Measurements from ENCODE around the gene C3. TPM values are rescaled to one million over a fixed set of nuclear protein-coding genes. Genes with fewer than 3 reads are reported as not detected.
"Not testable (repeated sequence)": the region's sequence is repeated elsewhere in the genome, so short reads cannot be mapped to it uniquely, and the experiment has no call there.

The C3 gene
- total and polyA plus RNA-seq, 10 donors, result 5.8 to 182 (median 27.5) TPM

- peak overlapping the region in 1 of 8 donors; percentile 8 for H3K27ac ChIP-seq
- peak; percentile 68 for DNase-seq
- peaks cover 0 to 29% (median 5%) of the 10 kb centered on the region in 6 donors for H3K36me3 ChIP-seq
- no peak overlapping the region for H3K4me3 ChIP-seq
- peaks cover 0 to 13% (median 7%) of the 10 kb centered on the region in 7 donors for H3K27me3 ChIP-seq (replicated peaks in 1 of 7)
- TF ChIP-seq CTCF (IDR thresholded peaks at IDR 0.05 in 8 of 11, conservative IDR thresholded peaks at IDR 0.05 in 3 of 11) (no peak), POLR2AphosphoS5 (IDR thresholded peaks at IDR 0.05) (peak in 1 of 3 donors; percentile 31), POLR2A (IDR thresholded peaks at IDR 0.05) (no peak)
- H3K4me1 ChIP-seq, result peaks cover 0 to 89% (median 31%) of the 10 kb centered on the region in 6 donors
- intact Hi-C loops (cut with DNase I; ENCODE audit: low total_unique reads), result no loop called here
- no peaks in the 10 kb centered on the region for H3K9me3 ChIP-seq
- WGBS, 5 donors, result 92 to 97% (median 96%) methylated on average over 17 of the region's 17 CpGs
These were observed 55.5 kb downstream of the C3 start for GRCh38 chr19:6664916-6665315.

GRCh38 chr19:6663236-6664201 lies 56.9 kb downstream of the C3 start:
- H3K27ac ChIP-seq, result peak overlapping the region in 4 of 8 donors; percentile 38 to 66 (median 57)
- H3K4me1 ChIP-seq, result peaks cover 0 to 75% (median 27%) of the 10 kb centered on the region in 6 donors
- peak; percentile 72 for DNase-seq
- no peak overlapping the region for H3K4me3 ChIP-seq
- peaks cover 0 to 29% (median 5%) of the 10 kb centered on the region in 6 donors for H3K36me3 ChIP-seq
- intact Hi-C loops (cut with DNase I; ENCODE audit: low total_unique reads), result no loop called here
- no peak for TF ChIP-seq CTCF (IDR thresholded peaks at IDR 0.05 in 8 of 11, conservative IDR thresholded peaks at IDR 0.05 in 3 of 11)
- TF ChIP-seq POLR2AphosphoS5 (IDR thresholded peaks at IDR 0.05), result peak in 1 of 3 donors; percentile 31
- no peaks in the 10 kb centered on the region for H3K9me3 ChIP-seq
- H3K27me3 ChIP-seq (replicated peaks in 1 of 7), result peaks cover 0 to 27% (median 11%) of the 10 kb centered on the region in 7 donors
- WGBS, 5 donors, result 61 to 80% (median 71%) methylated on average over 14 of the region's 14 CpGs

- Histone ChIP-seq H3K4me1 (peaks cover 0 to 67% (median 20%) of the 10 kb centered on the region in 6 donors), H3K36me3 (peaks cover 0 to 29% (median 5%) of the 10 kb centered on the region in 6 donors), H3K9me3 (no peaks in the 10 kb centered on the region), H3K27me3 (replicated peaks in 1 of 7) (peaks cover 0 to 32% (median 11%) of the 10 kb centered on the region in 7 donors), H3K27ac (peak overlapping the region in 1 of 8 donors; percentile 61), H3K4me3 (no peak overlapping the region)
- intact Hi-C loops (cut with DNase I; ENCODE audit: low total_unique reads), result no loop called here
- TF ChIP-seq CTCF (IDR thresholded peaks at IDR 0.05 in 8 of 11, conservative IDR thresholded peaks at IDR 0.05 in 3 of 11), result no peak
- no peak for TF ChIP-seq POLR2AphosphoS5 (IDR thresholded peaks at IDR 0.05)
- no peak for TF ChIP-seq POLR2A (IDR thresholded peaks at IDR 0.05)
- peak; percentile 33 for DNase-seq
- WGBS, 5 donors, result 41 to 59% (median 54%) methylated on average over 5 of the region's 5 CpGs
These were observed 57.7 kb downstream of the C3 start for GRCh38 chr19:6662702-6663101.

GRCh38 chr19:6661509-6662244 lies 58.8 kb downstream of the C3 start:
- H3K9me3 ChIP-seq; DNase-seq; intact Hi-C loops (cut with DNase I; ENCODE audit: low total_unique reads); H3K4me3 ChIP-seq: not testable (repeated sequence)
- peaks cover 0 to 56% (median 15%) of the 10 kb centered on the region in 6 donors for H3K4me1 ChIP-seq
- peaks cover 0 to 38% (median 11%) of the 10 kb centered on the region in 7 donors for H3K27me3 ChIP-seq (replicated peaks in 1 of 7)
- H3K27ac ChIP-seq, result peak overlapping the region in 2 of 8 donors; percentile 35 to 36
- peaks cover 0 to 29% (median 5%) of the 10 kb centered on the region in 6 donors for H3K36me3 ChIP-seq
- 25 to 30% (median 28%) methylated on average over 9 to 10 of the region's 10 CpGs for WGBS, 5 donors

Data from spleen (tissue), 11 donors.